Urinary bladder (tissue), 4 donors: ENCODE data around the gene FER1L5. TPM values are rescaled to one million over a fixed set of nuclear protein-coding genes. Genes with fewer than 3 reads are reported as not detected.

Experiments
- DNase-seq: peaks from one replicate; pipeline ENCODE4 v3.0.0-alpha.2; 2015; ENCODE audit errors: extremely low spot score
- H3K27ac ChIP-seq: one replicate; pipeline ENCODE4 v1.5.1; 2013; ENCODE audit warnings: low read depth, mild to moderate bottlenecking, moderate library complexity
- H3K36me3 ChIP-seq: one replicate; pipeline ENCODE4 v1.6.1; 2013; ENCODE audit warnings: mild to moderate bottlenecking, moderate library complexity; ENCODE audit not compliant: insufficient read depth
- H3K4me1 ChIP-seq: one replicate; pipeline ENCODE4 v1.6.1; 2013; ENCODE audit warnings: mild to moderate bottlenecking, moderate library complexity; ENCODE audit not compliant: insufficient read depth
- H3K4me3 ChIP-seq: one replicate; pipeline ENCODE4 v1.5.1; 2013; ENCODE audit warnings: low read depth, low read length
- WGBS: extraction: QIAGEN DNeasy Blood & Tissue Kit; methylation state at CpG from one replicate; pipeline ENCODE4 v1.1.7; 2013; 5-methylcytosine and 5-hydroxymethylcytosine counted together
- polyA plus RNA-seq: library from polyadenylated mRNA; stranded (reverse); fragments of 200-250 nt; gene quantifications from one replicate; pipeline ENCODE4 v1.2.3, GENCODE V29; 2013
- total RNA-seq: library from RNA; depleted of rRNA; stranded (reverse); fragments of >200 nt; gene quantifications from one replicate; pipeline ENCODE4 v1.2.3, GENCODE V29; 2014
- donor health status: healthy with polysubstance abuse.
- donor health status: healthy.

FER1L5 gene
- total and polyA plus RNA-seq, 2 donors, result 0.01 to 0.58 TPM

GRCh38 chr2:96737831-96738230, 95.3 kb downstream of the FER1L5 start:
- WGBS, result 76% methylated on average over 2 of the region's 2 CpGs
- no peak overlapping the region for H3K4me3 ChIP-seq
- no peak for DNase-seq
- H3K27ac ChIP-seq, result no peak overlapping the region
- no peaks in the 10 kb centered on the region for H3K4me1 ChIP-seq
- peaks cover 3% of the 10 kb centered on the region for H3K36me3 ChIP-seq

GRCh38 chr2:96739076-96739632, 96.6 kb downstream of the FER1L5 start:
- no peak for DNase-seq
- no peaks in the 10 kb centered on the region for H3K4me1 ChIP-seq
- no peaks in the 10 kb centered on the region for H3K36me3 ChIP-seq
- peak overlapping the region; percentile 77 for H3K4me3 ChIP-seq
- 14% methylated on average over 4 of the region's 4 CpGs for WGBS
- no peak overlapping the region for H3K27ac ChIP-seq

GRCh38 chr2:96739633-96740428, 97.3 kb downstream of the FER1L5 start, which contains the start of gene LMAN2L:
Gene LMAN2L (minus strand): TSS chr2:96740064. CDS start chr2:96740040, 24 bp downstream.
- Histone ChIP-seq H3K4me1 (no peaks in the 10 kb centered on the region), H3K27ac (peak within 1 kb of the TSS; percentile 14), H3K36me3 (no peaks in the 10 kb centered on the region), H3K4me3 (peak within 1 kb of the TSS; percentile 77)
- peak; percentile 97 for DNase-seq
- under 1% methylated on average over 43 of the region's 43 CpGs for WGBS

- Histone ChIP-seq H3K36me3 (no peaks in the 10 kb centered on the region), H3K4me1 (no peaks in the 10 kb centered on the region), H3K27ac (no peak overlapping the region), H3K4me3 (no peak overlapping the region)
- WGBS, result 39% methylated on average over 6 of the region's 6 CpGs
- DNase-seq, result no peak
These were observed 104.6 kb downstream of the FER1L5 start for GRCh38 chr2:96747061-96747617.

GRCh38 chr2:96751800-96752199, 109.2 kb downstream of the FER1L5 start:
- no peaks in the 10 kb centered on the region for H3K4me1 ChIP-seq
- no peaks in the 10 kb centered on the region for H3K36me3 ChIP-seq
- DNase-seq, result no peak
- no peak overlapping the region for H3K4me3 ChIP-seq
- H3K27ac ChIP-seq, result no peak overlapping the region
- 86% methylated on average over 9 of the region's 9 CpGs for WGBS

GRCh38 chr2:96753661-96754282, 111.2 kb downstream of the FER1L5 start:
- no peak for DNase-seq
- 66% methylated on average over 7 of the region's 7 CpGs for WGBS

GRCh38 chr2:96754317-96754716, 111.8 kb downstream of the FER1L5 start:
- no peaks in the 10 kb centered on the region for H3K36me3 ChIP-seq
- H3K27ac ChIP-seq, result no peak overlapping the region
- DNase-seq, result no peak
- H3K4me1 ChIP-seq, result no peaks in the 10 kb centered on the region
- no peak overlapping the region for H3K4me3 ChIP-seq

More at GRCh38 chr2:96753661-96754282, 111.2 kb downstream of the FER1L5 start:
- H3K36me3 ChIP-seq, result no peaks in the 10 kb centered on the region
- H3K4me1 ChIP-seq, result no peaks in the 10 kb centered on the region
- no peak overlapping the region for H3K4me3 ChIP-seq
- H3K27ac ChIP-seq, result no peak overlapping the region

Other genes starting within 250 kb of the FER1L5 start
- gene NEURL3, start 137.4 kb upstream of the FER1L5 start, total RNA-seq, result not detected
- 0.04 TPM for gene NEURL3, start 137.4 kb upstream of the FER1L5 start, polyA plus RNA-seq
- 10.7 TPM for gene ARID5A, start 106.0 kb upstream of the FER1L5 start, total RNA-seq
- 50.8 TPM for gene ARID5A, start 106.0 kb upstream of the FER1L5 start, polyA plus RNA-seq
- gene KANSL3, start 4.5 kb upstream of the FER1L5 start, total RNA-seq, result 44.4 TPM
- 34.7 TPM for gene KANSL3, start 4.5 kb upstream of the FER1L5 start, polyA plus RNA-seq
- gene LMAN2L, start 97.3 kb downstream of the FER1L5 start, total RNA-seq, result 29.9 TPM
- 23.5 TPM for gene LMAN2L, start 97.3 kb downstream of the FER1L5 start, polyA plus RNA-seq
- 5.8 TPM for gene CNNM4, start 118.1 kb downstream of the FER1L5 start, total RNA-seq
- 4.8 TPM for gene CNNM4, start 118.1 kb downstream of the FER1L5 start, polyA plus RNA-seq
- 18.0 TPM for gene CNNM3, start 173.5 kb downstream of the FER1L5 start, total RNA-seq
- 14.6 TPM for gene CNNM3, start 173.5 kb downstream of the FER1L5 start, polyA plus RNA-seq
- gene ANKRD23, start 201.3 kb downstream of the FER1L5 start, total RNA-seq, result 2.6 TPM
- 5.1 TPM for gene ANKRD23, start 201.3 kb downstream of the FER1L5 start, polyA plus RNA-seq
- 5.8 TPM for gene ANKRD39, start 215.3 kb downstream of the FER1L5 start, total RNA-seq
- gene ANKRD39, start 215.3 kb downstream of the FER1L5 start, polyA plus RNA-seq, result 18.8 TPM
- gene SEMA4C, start 227.3 kb downstream of the FER1L5 start, total RNA-seq, result 27.4 TPM
- gene SEMA4C, start 227.3 kb downstream of the FER1L5 start, polyA plus RNA-seq, result 80.1 TPM